GM23338 (cell line): ENCODE data around the gene PCSK2. TPM values are rescaled to one million over a fixed set of nuclear protein-coding genes. Genes with fewer than 3 reads are reported as not detected.

Experiments
- ATAC-seq: fragments of 200-7000 bp; cut with Tn5 transposase; 3 replicates; pipeline ENCODE4 v1.9.1; 2020
- DNase-seq: peaks from one replicate; pipeline ENCODE4 v3.0.0-alpha.2; 2015; ENCODE audit warnings: low spot score
- H2AFZ ChIP-seq: fragments of 200-600 bp; sonication (generic); 2 replicates; pipeline ENCODE4 v1.8.0; 2016; ENCODE audit warnings: antibody characterized with exemption, mild to moderate bottlenecking, moderate library complexity
- H3F3A ChIP-seq: fragments of 200-600 bp; sonication (generic); replicated peaks from 2 replicates; pipeline ENCODE4 v1.8.0; 2017; ENCODE audit warnings: antibody characterized with exemption, mixed run types, low read depth
- H3K27ac ChIP-seq: fragments of 200-600 bp; sonication (generic); 2 replicates; pipeline ENCODE4 v1.6.1; 2016; ENCODE audit warnings: low read depth
- H3K27me3 ChIP-seq: fragments of 200-600 bp; sonication (generic); 2 replicates; pipeline ENCODE4 v1.8.0; 2016; ENCODE audit warnings: mild to moderate bottlenecking, mixed run types, moderate library complexity; ENCODE audit not compliant: insufficient read depth
- H3K36me3 ChIP-seq: fragments of 200-600 bp; sonication (generic); 2 replicates; pipeline ENCODE4 v1.8.0; 2016; ENCODE audit warnings: mild to moderate bottlenecking; ENCODE audit not compliant: insufficient read depth
- H3K4me1 ChIP-seq: fragments of 200-600 bp; sonication (generic); 2 replicates; pipeline ENCODE4 v1.8.0; 2016; ENCODE audit warnings: mild to moderate bottlenecking, moderate library complexity; ENCODE audit not compliant: insufficient read depth
- H3K4me2 ChIP-seq: fragments of 200-600 bp; sonication (generic); 2 replicates; pipeline ENCODE4 v1.7.1; 2017; ENCODE audit warnings: mixed run types
- H3K4me3 ChIP-seq: fragments of 200-600 bp; sonication (generic); 2 replicates; pipeline ENCODE4 v1.6.1; 2016; ENCODE audit warnings: mixed run types
- H3K79me2 ChIP-seq: fragments of 200-600 bp; sonication (generic); replicated peaks from 2 replicates; pipeline ENCODE4 v1.8.0; 2017; ENCODE audit warnings: mild to moderate bottlenecking; ENCODE audit not compliant: insufficient read depth
- H3K9me2 ChIP-seq: fragments of 200-600 bp; sonication (generic); 2 replicates; pipeline ENCODE4 v1.8.0; 2017; ENCODE audit not compliant: insufficient read depth
- H4K20me1 ChIP-seq: fragments of 200-600 bp; sonication (generic); replicated peaks from 2 replicates; pipeline ENCODE4 v1.8.0; 2017; ENCODE audit warnings: mild to moderate bottlenecking; ENCODE audit not compliant: insufficient read depth
- H3K27ac Mint-ChIP-seq: 2 replicates; pipeline ENCODE4 v1.8.0; 2020; ENCODE audit warnings: inconsistent platforms, mild to moderate bottlenecking, moderate library complexity, mixed read lengths
- H3K27me3 Mint-ChIP-seq: 3 replicates; pipeline ENCODE4 v1.8.0; 2022; ENCODE audit warnings: low read depth, mild to moderate bottlenecking, moderate library complexity, mixed read lengths, inconsistent platforms; ENCODE audit not compliant: insufficient read depth, poor library complexity
- H3K36me3 Mint-ChIP-seq: 3 replicates; pipeline ENCODE4 v1.8.0; 2021; ENCODE audit warnings: low read depth, mild to moderate bottlenecking, inconsistent platforms, moderate library complexity, mixed read lengths
- H3K4me1 Mint-ChIP-seq: 3 replicates; pipeline ENCODE4 v1.8.0; 2020; ENCODE audit warnings: mild to moderate bottlenecking, inconsistent platforms, mixed read lengths
- H3K4me3 Mint-ChIP-seq: 3 replicates; pipeline ENCODE4 v1.8.0; 2021; ENCODE audit warnings: moderate library complexity, mild to moderate bottlenecking, inconsistent platforms, mixed read lengths
- H3K9me3 Mint-ChIP-seq: 3 replicates; pipeline ENCODE4 v1.8.0; 2020; ENCODE audit warnings: moderate library complexity, mild to moderate bottlenecking, inconsistent platforms, mixed read lengths
- CREB1 ChIP-seq: fragments of 250-450 bp; sonication (Bioruptor Pico); IDR thresholded peaks from 2 replicates; pipeline ENCODE4 v1.5.0; 2020; ENCODE audit warnings: low read depth, mild to moderate bottlenecking, moderate library complexity
- ETS1 ChIP-seq: IDR thresholded peaks from 2 replicates; pipeline ENCODE4 v1.6.1; 2016; ENCODE audit warnings: antibody characterized with exemption
- EZH2 ChIP-seq: fragments of 200-600 bp; sonication (generic); IDR thresholded peaks from one replicate; pipeline ENCODE4 v1.8.0; 2017; ENCODE audit warnings: antibody characterized with exemption, mild to moderate bottlenecking, low read depth; ENCODE audit not compliant: unreplicated experiment
- EZH2phosphoT487 ChIP-seq: fragments of 200-600 bp; sonication (generic); IDR thresholded peaks from one replicate; pipeline ENCODE4 v1.8.1; 2018; ENCODE audit warnings: antibody characterized with exemption; ENCODE audit not compliant: unreplicated experiment
- JUNB ChIP-seq: IDR thresholded peaks from one replicate; pipeline ENCODE4 v1.6.1; 2016; ENCODE audit warnings: antibody characterized with exemption; ENCODE audit not compliant: unreplicated experiment
- NANOG ChIP-seq: IDR thresholded peaks from 2 replicates; pipeline ENCODE4 v1.6.1; 2016; ENCODE audit warnings: antibody characterized with exemption, borderline replicate concordance
- POLR2AphosphoS5 ChIP-seq: IDR thresholded peaks from 2 replicates; pipeline ENCODE4 v1.6.1; 2016; ENCODE audit warnings: antibody characterized with exemption, low read depth
- REST ChIP-seq: IDR thresholded peaks from one replicate; pipeline ENCODE4 v1.6.1; 2018; ENCODE audit warnings: antibody characterized with exemption; ENCODE audit not compliant: unreplicated experiment
- STAT1 ChIP-seq: IDR thresholded peaks from one replicate; pipeline ENCODE4 v1.6.1; 2016; ENCODE audit warnings: antibody characterized with exemption; ENCODE audit not compliant: unreplicated experiment
- ZNF114 ChIP-seq: fragments of 250-450 bp; sonication (Bioruptor Pico); IDR thresholded peaks from 2 replicates; pipeline ENCODE4 v1.5.0; 2020; ENCODE audit warnings: mild to moderate bottlenecking, moderate library complexity
- ZNF331 ChIP-seq: fragments of 250-450 bp; sonication (Bioruptor Pico); IDR thresholded peaks from 2 replicates; pipeline ENCODE4 v1.5.0; 2020; ENCODE audit warnings: low read depth, mild to moderate bottlenecking, moderate library complexity
- polyA plus RNA-seq: library from polyadenylated mRNA; unstranded; fragments of >200 nt; fragmentation: Nextera tagmentation; extraction: Ambion mirVana; gene quantifications from 2 replicates; pipeline ENCODE4 v1.2.1, GENCODE V29; 2016
- total RNA-seq: library from RNA; depleted of rRNA; stranded (reverse); fragments of >200 nt; shearing (Covaris generic); gene quantifications from 2 replicates; pipeline ENCODE4 v1.2.3, GENCODE V29; 2014
- TF ChIP-seq, protein P1 (sequence below): fragments of 250-450 bp; sonication (Bioruptor Pico); IDR thresholded peaks from 2 replicates; pipeline ENCODE4 v1.5.0; 2020; ENCODE audit warnings: mild to moderate bottlenecking, moderate library complexity
- TF ChIP-seq, protein P2 (sequence below), 2 experiments: fragments of 200-600 bp in 1 of 2; sonication (generic) in 1 of 2; conservative IDR thresholded peaks; 2 replicates each; pipeline versions ENCODE4 v1.5.1 to v1.6.1; 2016 to 2017; ENCODE audit warnings: antibody characterized with exemption in 2 of 2, low read depth in 2 of 2, mild to moderate bottlenecking in 2 of 2, moderate library complexity in 1 of 2

PCSK2 gene
- total and polyA plus RNA-seq, 2 experiments from 2014 or later = 0.37 to 1.1 TPM

- no peak for DNase-seq
- H3K36me3 Mint-ChIP-seq = peaks cover 2% of the 10 kb centered on the region; the same call in 1 of the 3 replicates
- no peak for TF ChIP-seq STAT1
- TF ChIP-seq CREB1 = no peak
- TF ChIP-seq ZNF331 (CRISPR knock-in tag) = no peak
- no peak for TF ChIP-seq JUNB
- no peak for TF ChIP-seq POLR2AphosphoS5
- no peak for TF ChIP-seq EZH2
- TF ChIP-seq ETS1 = no peak
- TF ChIP-seq, protein P1, sequence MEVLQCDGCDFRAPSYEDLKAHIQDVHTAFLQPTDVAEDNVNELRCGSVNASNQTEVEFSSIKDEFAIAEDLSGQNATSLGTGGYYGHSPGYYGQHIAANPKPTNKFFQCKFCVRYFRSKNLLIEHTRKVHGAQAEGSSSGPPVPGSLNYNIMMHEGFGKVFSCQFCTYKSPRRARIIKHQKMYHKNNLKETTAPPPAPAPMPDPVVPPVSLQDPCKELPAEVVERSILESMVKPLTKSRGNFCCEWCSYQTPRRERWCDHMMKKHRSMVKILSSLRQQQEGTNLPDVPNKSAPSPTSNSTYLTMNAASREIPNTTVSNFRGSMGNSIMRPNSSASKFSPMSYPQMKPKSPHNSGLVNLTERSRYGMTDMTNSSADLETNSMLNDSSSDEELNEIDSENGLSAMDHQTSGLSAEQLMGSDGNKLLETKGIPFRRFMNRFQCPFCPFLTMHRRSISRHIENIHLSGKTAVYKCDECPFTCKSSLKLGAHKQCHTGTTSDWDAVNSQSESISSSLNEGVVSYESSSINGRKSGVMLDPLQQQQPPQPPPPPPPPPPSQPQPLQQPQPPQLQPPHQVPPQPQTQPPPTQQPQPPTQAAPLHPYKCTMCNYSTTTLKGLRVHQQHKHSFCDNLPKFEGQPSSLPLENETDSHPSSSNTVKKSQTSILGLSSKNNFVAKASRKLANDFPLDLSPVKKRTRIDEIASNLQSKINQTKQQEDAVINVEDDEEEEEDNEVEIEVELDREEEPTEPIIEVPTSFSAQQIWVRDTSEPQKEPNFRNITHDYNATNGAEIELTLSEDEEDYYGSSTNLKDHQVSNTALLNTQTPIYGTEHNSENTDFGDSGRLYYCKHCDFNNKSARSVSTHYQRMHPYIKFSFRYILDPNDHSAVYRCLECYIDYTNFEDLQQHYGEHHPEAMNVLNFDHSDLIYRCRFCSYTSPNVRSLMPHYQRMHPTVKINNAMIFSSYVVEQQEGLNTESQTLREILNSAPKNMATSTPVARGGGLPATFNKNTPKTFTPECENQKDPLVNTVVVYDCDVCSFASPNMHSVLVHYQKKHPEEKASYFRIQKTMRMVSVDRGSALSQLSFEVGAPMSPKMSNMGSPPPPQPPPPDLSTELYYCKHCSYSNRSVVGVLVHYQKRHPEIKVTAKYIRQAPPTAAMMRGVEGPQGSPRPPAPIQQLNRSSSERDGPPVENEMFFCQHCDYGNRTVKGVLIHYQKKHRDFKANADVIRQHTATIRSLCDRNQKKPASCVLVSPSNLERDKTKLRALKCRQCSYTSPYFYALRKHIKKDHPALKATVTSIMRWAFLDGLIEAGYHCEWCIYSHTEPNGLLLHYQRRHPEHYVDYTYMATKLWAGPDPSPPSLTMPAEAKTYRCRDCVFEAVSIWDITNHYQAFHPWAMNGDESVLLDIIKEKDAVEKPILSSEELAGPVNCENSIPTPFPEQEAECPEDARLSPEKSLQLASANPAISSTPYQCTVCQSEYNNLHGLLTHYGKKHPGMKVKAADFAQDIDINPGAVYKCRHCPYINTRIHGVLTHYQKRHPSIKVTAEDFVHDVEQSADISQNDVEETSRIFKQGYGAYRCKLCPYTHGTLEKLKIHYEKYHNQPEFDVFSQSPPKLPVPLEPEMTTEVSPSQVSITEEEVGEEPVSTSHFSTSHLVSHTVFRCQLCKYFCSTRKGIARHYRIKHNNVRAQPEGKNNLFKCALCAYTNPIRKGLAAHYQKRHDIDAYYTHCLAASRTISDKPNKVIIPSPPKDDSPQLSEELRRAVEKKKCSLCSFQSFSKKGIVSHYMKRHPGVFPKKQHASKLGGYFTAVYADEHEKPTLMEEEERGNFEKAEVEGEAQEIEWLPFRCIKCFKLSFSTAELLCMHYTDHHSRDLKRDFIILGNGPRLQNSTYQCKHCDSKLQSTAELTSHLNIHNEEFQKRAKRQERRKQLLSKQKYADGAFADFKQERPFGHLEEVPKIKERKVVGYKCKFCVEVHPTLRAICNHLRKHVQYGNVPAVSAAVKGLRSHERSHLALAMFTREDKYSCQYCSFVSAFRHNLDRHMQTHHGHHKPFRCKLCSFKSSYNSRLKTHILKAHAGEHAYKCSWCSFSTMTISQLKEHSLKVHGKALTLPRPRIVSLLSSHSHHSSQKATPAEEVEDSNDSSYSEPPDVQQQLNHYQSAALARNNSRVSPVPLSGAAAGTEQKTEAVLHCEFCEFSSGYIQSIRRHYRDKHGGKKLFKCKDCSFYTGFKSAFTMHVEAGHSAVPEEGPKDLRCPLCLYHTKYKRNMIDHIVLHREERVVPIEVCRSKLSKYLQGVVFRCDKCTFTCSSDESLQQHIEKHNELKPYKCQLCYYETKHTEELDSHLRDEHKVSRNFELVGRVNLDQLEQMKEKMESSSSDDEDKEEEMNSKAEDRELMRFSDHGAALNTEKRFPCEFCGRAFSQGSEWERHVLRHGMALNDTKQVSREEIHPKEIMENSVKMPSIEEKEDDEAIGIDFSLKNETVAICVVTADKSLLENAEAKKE (CRISPR knock-in tag) = no peak
- TF ChIP-seq EZH2phosphoT487 = no peak
- TF ChIP-seq NANOG = no peak
- TF ChIP-seq REST = no peak
- TF ChIP-seq, protein P2, sequence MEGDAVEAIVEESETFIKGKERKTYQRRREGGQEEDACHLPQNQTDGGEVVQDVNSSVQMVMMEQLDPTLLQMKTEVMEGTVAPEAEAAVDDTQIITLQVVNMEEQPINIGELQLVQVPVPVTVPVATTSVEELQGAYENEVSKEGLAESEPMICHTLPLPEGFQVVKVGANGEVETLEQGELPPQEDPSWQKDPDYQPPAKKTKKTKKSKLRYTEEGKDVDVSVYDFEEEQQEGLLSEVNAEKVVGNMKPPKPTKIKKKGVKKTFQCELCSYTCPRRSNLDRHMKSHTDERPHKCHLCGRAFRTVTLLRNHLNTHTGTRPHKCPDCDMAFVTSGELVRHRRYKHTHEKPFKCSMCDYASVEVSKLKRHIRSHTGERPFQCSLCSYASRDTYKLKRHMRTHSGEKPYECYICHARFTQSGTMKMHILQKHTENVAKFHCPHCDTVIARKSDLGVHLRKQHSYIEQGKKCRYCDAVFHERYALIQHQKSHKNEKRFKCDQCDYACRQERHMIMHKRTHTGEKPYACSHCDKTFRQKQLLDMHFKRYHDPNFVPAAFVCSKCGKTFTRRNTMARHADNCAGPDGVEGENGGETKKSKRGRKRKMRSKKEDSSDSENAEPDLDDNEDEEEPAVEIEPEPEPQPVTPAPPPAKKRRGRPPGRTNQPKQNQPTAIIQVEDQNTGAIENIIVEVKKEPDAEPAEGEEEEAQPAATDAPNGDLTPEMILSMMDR (conservative IDR thresholded peaks at IDR 0.05; ENCODE audit: low read depth in 2 of 2) = no peak
- no peak for TF ChIP-seq ZNF114
- peaks cover 7% of the 10 kb centered on the region; the same call in 2 of the 3 replicates for H3K9me3 Mint-ChIP-seq
- Histone ChIP-seq H3K79me2 (no peaks in the 10 kb centered on the region), H3F3A (no peaks in the 10 kb centered on the region), H3K27ac (no peak overlapping the region), H3K36me3 (no peaks in the 10 kb centered on the region; the same call in 1 of the 2 replicates), H2AFZ (no peak overlapping the region), H3K4me1 (no peaks in the 10 kb centered on the region), H3K9me2 (0 out of 2 replicates have a peak, but pooled peaks cover 2% of the 10 kb centered on the region), H3K4me2 (no peak overlapping the region), H3K27me3 (no peaks in the 10 kb centered on the region), H4K20me1 (no peaks in the 10 kb centered on the region), H3K4me3 (no peak overlapping the region)
- H3K4me3 Mint-ChIP-seq = no peak overlapping the region
- peaks cover 2% of the 10 kb centered on the region for H3K27me3 Mint-ChIP-seq
- no peak overlapping the region for H3K27ac Mint-ChIP-seq
- H3K4me1 Mint-ChIP-seq = no peaks in the 10 kb centered on the region
- no peak for ATAC-seq
Observed at GRCh38 chr20:17276101-17276500, 49.3 kb downstream of the PCSK2 start.
